A673 (cell line): ENCODE results near the gene LDLRAP1.

Experiments
- CTCF ChIP-seq: fragments of 300-800, 200-600 bp; sonication (generic); conservative IDR thresholded peaks from 2 replicates; pipeline ENCODE4 v1.5.1; 2017; ENCODE audit warnings: low read depth, mild to moderate bottlenecking, antibody characterized with exemption, low read length, moderate library complexity, mixed read lengths
- EZH2 ChIP-seq: fragments of 200-600 bp; sonication (generic); IDR thresholded peaks from 2 replicates; pipeline ENCODE4 v1.6.1; 2017; ENCODE audit warnings: borderline replicate concordance, low read depth, mild to moderate bottlenecking, mixed read lengths, antibody characterized with exemption, low read length; ENCODE audit not compliant: poor library complexity, severe bottlenecking

- TF ChIP-seq CTCF (no peak), EZH2 (no peak)
These were observed 56.7 kb downstream of the LDLRAP1 start for GRCh38 chr1:25599969-25600610.
